Measurements from ENCODE around the gene MAGI1. TPM values are rescaled to one million over a fixed set of nuclear protein-coding genes. Genes with fewer than 3 reads are reported as not detected.

Gene MAGI1
- polyA plus RNA-seq, 1 of the 3 experiments (the other 2 are of a cell fraction) = 10.3 TPM

DNA sequence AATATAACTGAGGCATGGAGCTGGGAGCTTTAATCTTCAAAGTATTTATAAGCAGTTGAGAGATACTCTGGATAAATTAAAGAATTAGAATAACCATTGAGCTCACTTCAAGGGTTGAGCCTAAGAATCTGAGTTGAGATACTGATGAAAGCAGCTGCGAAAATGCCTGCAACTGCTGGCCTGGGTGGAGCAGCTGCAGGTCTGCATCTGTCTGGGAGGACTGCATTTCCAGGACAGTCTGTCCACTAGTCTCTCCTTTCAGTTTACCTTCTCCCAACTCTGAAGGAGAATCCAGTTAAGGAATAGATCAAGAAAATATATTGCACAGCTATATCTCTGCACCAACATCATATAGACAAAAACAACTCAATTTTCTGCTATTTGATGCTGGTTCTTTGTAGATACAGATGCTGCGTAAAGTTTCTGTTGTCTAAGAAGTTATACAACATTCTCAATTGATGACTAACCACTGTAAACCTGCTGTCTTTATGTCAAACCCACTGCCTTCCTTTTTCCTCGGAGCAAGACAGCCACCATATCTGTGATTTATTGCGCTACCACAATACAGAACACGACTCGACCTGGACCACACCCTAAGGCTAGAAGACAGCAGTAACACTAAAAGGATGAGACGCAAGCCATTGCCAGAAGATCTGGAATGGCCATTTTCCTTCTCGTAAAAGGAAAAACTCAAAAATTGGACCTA lies 245.1 kb downstream of the MAGI1 start:
- DNase-seq = no peak

DNA sequence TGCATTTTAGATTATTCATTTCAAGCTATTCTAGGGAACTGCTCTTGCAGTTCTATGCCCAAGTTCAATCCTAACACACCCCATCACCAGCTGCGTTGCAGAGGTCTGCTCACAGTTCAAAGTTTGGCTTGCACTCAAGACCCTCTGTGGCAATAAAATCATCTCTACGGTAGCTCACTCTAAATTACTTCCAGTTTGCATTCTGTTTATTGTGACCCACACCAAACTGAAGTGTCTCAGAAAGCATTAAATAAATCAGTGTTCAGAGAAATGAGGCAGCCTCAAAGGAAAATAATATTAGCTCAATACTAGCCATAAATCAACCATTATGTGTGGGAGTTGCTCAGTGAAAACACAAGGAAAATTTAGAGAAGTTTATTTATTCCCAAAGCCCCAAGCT lies 250.3 kb downstream of the MAGI1 start:
- Histone ChIP-seq H3K9me3 (no peaks in the 10 kb centered on the region), H4K20me1 (ENCODE audit: insufficient read depth) (no peaks in the 10 kb centered on the region), H3K9me2 (no peaks in the 10 kb centered on the region), H3K79me2 (ENCODE audit: insufficient read depth) (peaks cover 14% of the 10 kb centered on the region; the same call in 1 of the 2 replicates), H3K4me3 (ENCODE audit: low read depth in 2 of 2, low read length in 1 of 2) (no peak overlapping the region), H3F3A (replicated peaks; ENCODE audit: insufficient read depth) (peaks cover 9% of the 10 kb centered on the region), H3K4me2 (no peak overlapping the region), H3K4me1 (ENCODE audit: control insufficient read depth in 1 of 2, insufficient read depth in 2 of 2, low read depth in 1 of 2, low read length in 1 of 2) (no peaks in the 10 kb centered on the region; a peak in 1 of 4 replicates), H3K27me3 (ENCODE audit: insufficient read depth) (no peaks in the 10 kb centered on the region), H3K27ac (ENCODE audit: low read depth in 2 of 2, low read length in 1 of 2) (no peak overlapping the region), H2AFZ (ENCODE audit: low read depth) (no peak overlapping the region), H3K36me3 (replicated peaks in 1 of 2; ENCODE audit: control insufficient read depth in 1 of 2, insufficient read depth in 2 of 2, low read length in 1 of 2) (no peaks in the 10 kb centered on the region), H3K9ac (no peak overlapping the region)
- DNase-seq = no peak
- ChIA-PET CTCF (interaction anchor here (0.7 to 7.1 kb wide), 7 partner anchors 13 to 465 kb away, joined by 3 to 70 read pairs (median 3); no protein-coding TSS in a partner anchor), POLR2A (no interaction called here)
- 78% methylated on average over 2 of the region's 2 CpGs for WGBS (ENCODE audit: low lambda C conversion rate)
- TF ChIP-seq RAD21 (IDR thresholded peaks at IDR 0.05; ENCODE audit: low read length) (no peak), GATA2 (CRISPR knock-in tag; IDR thresholded peaks at IDR 0.05) (no peak), NFIC (IDR thresholded peaks at IDR 0.05; ENCODE audit: borderline replicate concordance) (no peak), SIN3A (IDR thresholded peaks at IDR 0.05; ENCODE audit: borderline replicate concordance, low read depth, low read length) (no peak), YY1 (IDR thresholded peaks at IDR 0.05; ENCODE audit: low read depth) (no peak), MEF2A (IDR thresholded peaks at IDR 0.05; ENCODE audit: borderline replicate concordance, low read depth) (no peak), RXRA (IDR thresholded peaks at IDR 0.05; ENCODE audit: borderline replicate concordance, low read depth) (no peak), POLR2AphosphoS5 (IDR thresholded peaks at IDR 0.05; ENCODE audit: low read depth, low read length) (no peak), TCF12 (IDR thresholded peaks at IDR 0.05) (no peak), FOXJ3 (CRISPR knock-in tag; IDR thresholded peaks at IDR 0.05) (no peak), GABPA (IDR thresholded peaks at IDR 0.05; ENCODE audit: low read depth) (no peak)
- TF ChIP-seq, protein P1, sequence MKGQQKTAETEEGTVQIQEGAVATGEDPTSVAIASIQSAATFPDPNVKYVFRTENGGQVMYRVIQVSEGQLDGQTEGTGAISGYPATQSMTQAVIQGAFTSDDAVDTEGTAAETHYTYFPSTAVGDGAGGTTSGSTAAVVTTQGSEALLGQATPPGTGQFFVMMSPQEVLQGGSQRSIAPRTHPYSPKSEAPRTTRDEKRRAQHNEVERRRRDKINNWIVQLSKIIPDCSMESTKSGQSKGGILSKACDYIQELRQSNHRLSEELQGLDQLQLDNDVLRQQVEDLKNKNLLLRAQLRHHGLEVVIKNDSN (IDR thresholded peaks at IDR 0.05; ENCODE audit: borderline replicate concordance, low read depth) = no peak
- TF ChIP-seq, protein P2, sequence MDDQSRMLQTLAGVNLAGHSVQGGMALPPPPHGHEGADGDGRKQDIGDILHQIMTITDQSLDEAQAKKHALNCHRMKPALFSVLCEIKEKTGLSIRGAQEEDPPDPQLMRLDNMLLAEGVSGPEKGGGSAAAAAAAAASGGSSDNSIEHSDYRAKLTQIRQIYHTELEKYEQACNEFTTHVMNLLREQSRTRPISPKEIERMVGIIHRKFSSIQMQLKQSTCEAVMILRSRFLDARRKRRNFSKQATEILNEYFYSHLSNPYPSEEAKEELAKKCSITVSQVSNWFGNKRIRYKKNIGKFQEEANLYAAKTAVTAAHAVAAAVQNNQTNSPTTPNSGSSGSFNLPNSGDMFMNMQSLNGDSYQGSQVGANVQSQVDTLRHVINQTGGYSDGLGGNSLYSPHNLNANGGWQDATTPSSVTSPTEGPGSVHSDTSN (IDR thresholded peaks at IDR 0.05) = no peak
- TF ChIP-seq, protein P3, sequence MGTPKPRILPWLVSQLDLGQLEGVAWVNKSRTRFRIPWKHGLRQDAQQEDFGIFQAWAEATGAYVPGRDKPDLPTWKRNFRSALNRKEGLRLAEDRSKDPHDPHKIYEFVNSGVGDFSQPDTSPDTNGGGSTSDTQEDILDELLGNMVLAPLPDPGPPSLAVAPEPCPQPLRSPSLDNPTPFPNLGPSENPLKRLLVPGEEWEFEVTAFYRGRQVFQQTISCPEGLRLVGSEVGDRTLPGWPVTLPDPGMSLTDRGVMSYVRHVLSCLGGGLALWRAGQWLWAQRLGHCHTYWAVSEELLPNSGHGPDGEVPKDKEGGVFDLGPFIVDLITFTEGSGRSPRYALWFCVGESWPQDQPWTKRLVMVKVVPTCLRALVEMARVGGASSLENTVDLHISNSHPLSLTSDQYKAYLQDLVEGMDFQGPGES (IDR thresholded peaks at IDR 0.05; ENCODE audit: low read depth, low read length) = no peak

More for the DNA sequence above, 245.1 kb downstream of the MAGI1 start:
- Histone ChIP-seq H3K4me2 (no peak overlapping the region), H3K9me3 (no peaks in the 10 kb centered on the region), H3K4me3 (ENCODE audit: low read depth in 2 of 2, low read length in 1 of 2) (no peak overlapping the region), H3K4me1 (ENCODE audit: control insufficient read depth in 1 of 2, insufficient read depth in 2 of 2, low read depth in 1 of 2, low read length in 1 of 2) (no peaks in the 10 kb centered on the region), H2AFZ (ENCODE audit: low read depth) (no peak overlapping the region), H3K36me3 (replicated peaks in 1 of 2; ENCODE audit: control insufficient read depth in 1 of 2, insufficient read depth in 2 of 2, low read length in 1 of 2) (no peaks in the 10 kb centered on the region), H3K9ac (no peak overlapping the region), H3K79me2 (ENCODE audit: insufficient read depth) (peaks cover 6% of the 10 kb centered on the region; the same call in 1 of the 2 replicates), H4K20me1 (ENCODE audit: insufficient read depth) (no peaks in the 10 kb centered on the region), H3K27ac (ENCODE audit: low read depth in 2 of 2, low read length in 1 of 2) (no peak overlapping the region), H3K27me3 (ENCODE audit: insufficient read depth) (no peaks in the 10 kb centered on the region), H3F3A (replicated peaks; ENCODE audit: insufficient read depth) (no peaks in the 10 kb centered on the region), H3K9me2 (no peaks in the 10 kb centered on the region)
- CTCF ChIA-PET = interaction anchor here (0.9 to 4.5 kb wide), 3 partner anchors 9 to 402 kb away, joined by 3 to 22 read pairs (median 5); no protein-coding TSS in a partner anchor
- POLR2A ChIA-PET = no interaction called here
- TF ChIP-seq RXRA (IDR thresholded peaks at IDR 0.05; ENCODE audit: borderline replicate concordance, low read depth) (no peak), EZH2phosphoT487 (IDR thresholded peaks at IDR 0.05; ENCODE audit: borderline replicate concordance, low read depth) (no peak), FOSL2 (IDR thresholded peaks at IDR 0.05; ENCODE audit: borderline replicate concordance, low read depth) (no peak), RCOR1 (IDR thresholded peaks at IDR 0.05; ENCODE audit: low read length) (no peak), YY1 (IDR thresholded peaks at IDR 0.05; ENCODE audit: low read depth) (no peak), GABPA (IDR thresholded peaks at IDR 0.05; ENCODE audit: low read depth) (no peak), RAD21 (IDR thresholded peaks at IDR 0.05; ENCODE audit: low read length) (no peak), ELF1 (IDR thresholded peaks at IDR 0.05) (no peak)
- TF ChIP-seq, protein P4, sequence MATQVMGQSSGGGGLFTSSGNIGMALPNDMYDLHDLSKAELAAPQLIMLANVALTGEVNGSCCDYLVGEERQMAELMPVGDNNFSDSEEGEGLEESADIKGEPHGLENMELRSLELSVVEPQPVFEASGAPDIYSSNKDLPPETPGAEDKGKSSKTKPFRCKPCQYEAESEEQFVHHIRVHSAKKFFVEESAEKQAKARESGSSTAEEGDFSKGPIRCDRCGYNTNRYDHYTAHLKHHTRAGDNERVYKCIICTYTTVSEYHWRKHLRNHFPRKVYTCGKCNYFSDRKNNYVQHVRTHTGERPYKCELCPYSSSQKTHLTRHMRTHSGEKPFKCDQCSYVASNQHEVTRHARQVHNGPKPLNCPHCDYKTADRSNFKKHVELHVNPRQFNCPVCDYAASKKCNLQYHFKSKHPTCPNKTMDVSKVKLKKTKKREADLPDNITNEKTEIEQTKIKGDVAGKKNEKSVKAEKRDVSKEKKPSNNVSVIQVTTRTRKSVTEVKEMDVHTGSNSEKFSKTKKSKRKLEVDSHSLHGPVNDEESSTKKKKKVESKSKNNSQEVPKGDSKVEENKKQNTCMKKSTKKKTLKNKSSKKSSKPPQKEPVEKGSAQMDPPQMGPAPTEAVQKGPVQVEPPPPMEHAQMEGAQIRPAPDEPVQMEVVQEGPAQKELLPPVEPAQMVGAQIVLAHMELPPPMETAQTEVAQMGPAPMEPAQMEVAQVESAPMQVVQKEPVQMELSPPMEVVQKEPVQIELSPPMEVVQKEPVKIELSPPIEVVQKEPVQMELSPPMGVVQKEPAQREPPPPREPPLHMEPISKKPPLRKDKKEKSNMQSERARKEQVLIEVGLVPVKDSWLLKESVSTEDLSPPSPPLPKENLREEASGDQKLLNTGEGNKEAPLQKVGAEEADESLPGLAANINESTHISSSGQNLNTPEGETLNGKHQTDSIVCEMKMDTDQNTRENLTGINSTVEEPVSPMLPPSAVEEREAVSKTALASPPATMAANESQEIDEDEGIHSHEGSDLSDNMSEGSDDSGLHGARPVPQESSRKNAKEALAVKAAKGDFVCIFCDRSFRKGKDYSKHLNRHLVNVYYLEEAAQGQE (IDR thresholded peaks at IDR 0.05; ENCODE audit: low read depth, low read length) = no peak
- 83% methylated on average over 8 of the region's 8 CpGs for WGBS (ENCODE audit: low lambda C conversion rate)

All from SK-N-SH (cell line).